Activated T-cell treated with anti-CD3 and anti-CD28 coated beads for 24 hours (primary cell): ENCODE measurements around the gene TUBB6.

Experiments
- DNase-seq: peaks from one replicate; pipeline ENCODE4 v3.0.0-alpha.2; 2020; ENCODE audit warnings: low read depth

Gene TUBB6

DNA sequence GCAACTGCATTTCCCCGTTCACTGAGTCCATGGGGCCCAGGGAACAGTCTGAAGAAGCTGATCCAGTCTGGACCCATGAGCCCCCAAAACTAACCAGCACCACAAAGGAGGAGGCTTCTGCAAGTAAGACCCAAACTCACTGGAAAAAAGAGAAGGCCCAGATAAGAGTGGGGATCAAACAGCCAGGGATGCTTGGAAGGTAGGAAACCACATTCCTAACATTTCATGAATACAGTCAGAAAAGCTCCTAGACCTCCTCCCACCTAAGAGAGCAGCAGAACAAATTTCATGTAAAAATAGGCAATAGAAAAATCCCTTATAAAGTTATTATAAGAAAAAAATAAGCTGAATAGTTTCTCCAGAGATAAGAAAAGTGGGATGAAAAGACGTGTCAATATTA, 30.3 kb downstream of the TUBB6 start:
- no peak for DNase-seq

DNA sequence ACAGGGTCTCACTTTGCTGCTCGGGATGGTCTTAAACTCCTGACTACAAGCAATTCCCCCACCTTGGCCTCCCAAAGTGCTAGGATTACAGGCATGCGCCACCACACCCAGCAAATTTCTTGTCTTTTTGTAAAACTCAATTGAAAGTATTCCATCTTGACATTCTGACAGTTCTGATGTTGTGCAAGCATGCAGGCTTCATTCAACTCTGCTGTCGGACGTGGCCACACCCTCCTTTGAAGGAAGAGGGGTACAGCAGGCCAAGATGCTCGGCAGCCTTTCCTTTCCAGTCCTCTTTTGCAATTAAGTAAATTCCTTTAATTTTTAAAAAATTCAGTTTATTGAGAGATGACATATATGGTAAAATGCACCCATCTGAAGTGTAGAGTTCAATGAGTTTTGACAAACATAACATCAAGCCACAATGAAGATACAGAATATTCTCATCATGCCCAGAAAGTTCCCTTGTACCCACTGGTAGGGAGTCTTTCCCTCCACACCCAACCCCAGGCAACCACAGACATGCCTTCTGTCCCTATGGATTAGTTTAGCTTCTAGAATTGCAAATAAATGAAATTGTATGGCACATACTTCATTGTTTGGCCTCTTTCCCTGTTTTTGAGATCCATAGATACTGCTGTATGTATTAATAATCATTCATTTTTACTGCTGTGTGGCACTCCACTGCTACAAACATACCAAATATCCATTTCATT, 33.1 kb downstream of the TUBB6 start:
- no peak for DNase-seq

DNA sequence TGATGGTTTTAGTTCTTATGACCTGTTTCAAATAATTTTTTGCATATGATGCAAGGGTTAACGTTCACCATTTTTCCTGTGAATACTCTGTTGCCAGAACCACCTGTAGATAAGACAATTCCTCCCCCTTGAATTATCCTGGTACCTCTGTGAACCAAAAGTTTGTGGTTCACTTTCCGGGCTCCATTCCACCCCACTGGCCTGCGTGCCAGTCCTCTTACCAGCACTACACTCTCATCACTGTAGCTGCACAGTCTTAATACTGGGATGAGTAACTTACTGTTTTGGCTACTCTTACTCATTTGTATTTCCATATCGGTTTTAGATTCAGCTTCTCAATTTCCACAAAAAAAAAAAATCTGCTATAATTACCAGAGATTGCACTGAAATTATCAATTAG, 34.6 kb downstream of the TUBB6 start:
- no peak for DNase-seq

DNA sequence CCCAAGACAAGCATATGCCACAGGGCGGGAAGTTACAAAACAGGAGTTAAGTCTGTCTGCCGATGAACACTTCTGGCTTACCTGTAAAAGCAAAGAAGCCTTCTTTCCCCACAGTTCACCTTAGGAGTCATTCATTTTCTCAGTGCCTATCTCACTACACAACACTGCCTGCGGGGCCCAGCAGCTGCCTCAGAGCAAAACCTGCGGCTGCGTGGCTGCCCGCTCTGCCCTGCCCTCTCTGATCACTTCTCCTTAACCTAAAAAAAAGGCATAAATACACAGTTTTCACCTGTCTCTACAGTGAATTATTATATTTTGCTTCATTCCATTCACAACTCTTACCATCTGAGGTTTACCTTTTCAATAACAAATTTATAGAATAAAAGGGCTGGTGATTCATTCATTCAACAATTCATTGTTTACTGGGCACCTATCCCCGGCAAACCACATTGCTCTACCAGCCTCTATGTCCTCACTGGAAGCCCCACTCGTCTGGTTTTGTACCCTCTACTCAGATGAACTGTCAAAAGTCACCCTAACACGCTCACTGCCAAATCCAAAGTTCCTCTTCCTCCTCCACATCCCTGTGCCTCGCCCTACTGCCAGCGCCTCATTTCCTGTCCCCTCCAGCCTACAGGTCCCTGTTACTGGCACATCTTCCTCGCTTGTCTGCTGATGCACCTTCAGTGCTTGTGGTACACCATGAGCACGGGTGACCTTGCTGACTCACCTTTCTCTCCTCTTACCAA, 37.6 kb downstream of the TUBB6 start:
- DNase-seq: no peak

DNA sequence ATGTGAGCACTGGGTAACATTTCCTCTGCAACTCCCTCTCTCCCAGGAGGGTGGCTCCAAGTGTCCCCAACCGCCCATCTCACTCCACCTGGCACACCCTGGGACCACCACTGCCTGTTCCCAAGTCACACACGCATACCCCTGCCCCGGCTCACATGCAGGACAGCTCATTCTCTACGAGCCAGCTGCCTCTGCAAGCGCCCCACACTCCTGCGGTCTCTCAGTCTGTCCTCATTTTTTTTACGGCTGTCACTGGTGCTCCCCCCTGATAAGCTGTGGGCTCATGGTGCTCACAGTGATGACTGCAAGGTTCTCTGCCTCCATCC, 38.2 kb downstream of the TUBB6 start:
- no peak for DNase-seq

DNA sequence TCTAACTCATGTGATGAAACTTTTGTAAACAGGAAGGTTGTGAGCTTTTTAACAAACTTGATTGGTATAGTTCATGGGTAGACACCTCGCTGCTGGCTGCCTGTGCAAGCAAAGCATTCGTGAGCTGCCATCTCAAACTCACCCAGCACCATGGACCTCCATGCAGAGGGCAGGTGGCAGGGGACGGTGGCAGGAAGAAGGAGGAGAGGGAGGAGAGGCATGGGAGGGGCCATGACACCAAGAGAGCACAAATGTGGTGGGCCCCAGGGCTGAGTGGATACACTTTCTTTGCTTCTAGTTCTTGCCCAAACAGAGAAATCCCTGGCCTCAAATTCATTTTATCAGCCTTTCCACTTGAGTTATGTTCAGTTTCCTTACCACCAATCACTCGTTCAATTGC, 39.9 kb downstream of the TUBB6 start:
- DNase-seq: no peak

DNA sequence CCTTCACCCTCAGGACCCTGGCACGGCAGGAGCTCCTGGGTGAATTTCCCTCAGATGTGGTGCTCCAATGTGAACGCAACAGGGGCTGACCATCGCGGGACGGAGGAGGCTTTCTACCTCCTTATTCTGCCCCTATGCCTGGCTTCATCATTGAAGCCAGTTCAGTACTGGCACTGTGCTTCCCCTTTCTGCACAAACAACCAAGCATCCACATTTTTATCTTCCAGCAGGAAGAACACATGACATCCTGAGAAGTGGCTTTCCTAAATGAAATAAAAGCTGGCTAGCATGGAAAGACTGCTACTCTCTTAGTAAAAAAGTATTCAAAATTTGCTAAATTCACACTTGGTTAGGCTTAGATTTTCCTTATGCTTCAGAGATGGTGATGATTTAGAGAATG, 44.1 kb downstream of the TUBB6 start:
- no peak for DNase-seq

DNA sequence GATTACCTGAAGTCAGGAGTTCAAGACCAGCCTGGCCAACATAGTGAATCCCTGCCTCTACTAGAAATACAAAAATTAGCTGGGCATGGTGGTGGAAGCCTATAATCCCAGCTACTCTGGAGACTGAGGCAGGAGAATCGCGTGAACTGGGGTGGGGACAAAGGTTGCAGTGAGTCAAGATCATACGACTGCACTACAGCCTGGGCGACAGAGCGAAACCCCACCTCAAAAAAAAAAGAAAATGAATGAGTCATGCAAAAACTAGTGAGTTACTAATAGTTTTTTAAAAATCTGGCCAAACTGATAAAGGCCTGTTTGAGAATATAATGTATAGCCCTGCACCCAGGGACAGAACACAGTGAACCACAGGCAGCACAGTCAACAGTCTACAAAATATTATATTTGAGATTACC, 51.5 kb downstream of the TUBB6 start:
- DNase-seq: no peak

DNA sequence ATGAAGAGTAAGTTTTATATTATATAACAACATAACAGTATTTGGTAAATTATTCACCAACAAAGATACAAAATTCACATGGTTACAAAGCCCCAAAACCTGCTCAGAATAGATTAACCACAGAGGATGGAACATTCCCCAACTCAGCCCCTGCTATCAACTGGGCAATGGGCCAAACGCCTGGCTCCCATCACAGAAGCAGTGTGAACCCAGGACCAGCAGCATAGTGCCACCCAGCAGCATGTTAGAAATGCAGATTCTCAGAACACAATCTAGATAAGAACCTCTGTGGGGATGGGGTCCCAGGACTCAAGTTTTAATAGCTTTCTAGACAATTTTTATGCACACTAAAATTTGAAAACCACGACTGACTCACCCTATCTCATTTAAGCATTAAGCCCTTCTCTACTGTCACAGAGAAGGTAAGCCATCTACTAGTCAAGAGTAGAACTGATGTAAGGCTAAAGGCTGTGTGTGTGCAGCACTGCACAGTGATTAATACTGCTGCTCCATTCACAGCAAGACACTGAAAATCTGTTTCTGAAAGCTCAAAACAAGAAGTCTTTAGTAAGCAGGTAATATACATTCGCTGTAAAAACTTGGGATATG, 53.8 kb downstream of the TUBB6 start:
- DNase-seq: no peak

DNA sequence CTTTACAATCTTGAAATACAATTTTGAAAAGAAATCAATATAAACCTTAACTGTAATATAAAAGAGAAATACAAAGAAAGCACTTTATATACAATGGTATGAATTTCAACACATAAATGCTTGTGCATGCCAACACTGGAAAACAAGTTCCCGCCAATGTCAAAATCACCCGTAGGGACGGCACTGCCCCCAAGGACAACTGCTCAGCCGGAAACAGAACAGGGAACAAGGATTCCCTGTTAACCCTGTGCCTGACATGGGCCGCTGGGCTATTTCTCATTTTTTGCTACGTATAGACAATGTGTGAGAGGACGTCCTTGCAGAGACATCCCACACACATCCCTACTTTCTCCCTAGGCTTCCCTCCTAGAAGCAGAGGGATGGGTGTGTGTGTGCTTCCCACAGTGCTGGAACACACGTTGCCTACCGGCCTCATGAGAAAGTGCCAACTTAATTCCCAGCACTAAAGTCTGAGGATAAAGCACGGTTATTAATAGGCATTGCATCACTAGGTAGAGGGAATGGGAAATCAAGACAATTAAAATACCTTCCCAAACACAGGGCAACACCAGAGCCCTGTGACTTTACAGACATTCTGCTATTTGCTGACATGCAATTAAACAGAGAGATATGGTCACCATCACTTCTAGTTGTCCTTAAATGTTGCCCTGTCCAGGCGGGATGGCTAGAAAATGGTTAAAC, 54.6 kb downstream of the TUBB6 start:
- no peak for DNase-seq

DNA sequence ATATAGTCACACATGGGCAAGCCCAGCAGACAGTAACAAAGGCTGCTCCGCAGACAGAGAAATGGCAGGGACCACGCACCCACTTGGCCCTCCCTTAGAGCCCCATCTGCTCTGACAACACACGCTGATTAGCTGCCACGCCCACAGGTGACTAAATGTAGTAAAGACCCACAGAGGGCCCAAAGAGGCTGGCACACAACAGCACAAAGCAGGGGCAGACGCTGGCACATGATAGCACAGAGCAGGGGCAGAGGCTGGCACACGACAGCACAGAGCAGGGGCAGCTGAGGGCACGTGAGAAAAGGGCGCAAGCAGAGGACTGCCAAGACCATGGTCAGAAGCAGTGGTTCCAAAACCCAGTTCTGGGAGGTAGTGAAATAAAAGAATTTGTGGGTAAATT, 58.3 kb downstream of the TUBB6 start:
- DNase-seq: no peak

DNA sequence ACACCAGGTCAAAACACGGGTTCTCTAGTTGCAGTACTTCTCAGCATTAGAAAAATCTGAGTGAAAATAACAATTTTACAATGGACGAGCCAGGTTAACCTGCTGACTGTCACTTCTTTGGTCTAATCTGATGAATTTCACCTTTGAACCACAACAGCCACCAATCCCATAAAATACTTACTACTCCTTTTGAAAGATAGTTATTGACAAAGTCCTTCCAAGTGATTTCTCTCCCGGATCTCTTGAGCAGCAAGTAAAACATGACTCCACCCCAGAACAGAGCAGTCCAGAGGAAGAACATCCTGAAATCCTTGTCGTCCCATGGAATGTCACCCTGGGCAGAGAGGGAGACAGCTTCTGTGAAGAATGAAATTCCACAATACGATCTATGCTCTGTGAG, 58.7 kb downstream of the TUBB6 start:
- no peak for DNase-seq

DNA sequence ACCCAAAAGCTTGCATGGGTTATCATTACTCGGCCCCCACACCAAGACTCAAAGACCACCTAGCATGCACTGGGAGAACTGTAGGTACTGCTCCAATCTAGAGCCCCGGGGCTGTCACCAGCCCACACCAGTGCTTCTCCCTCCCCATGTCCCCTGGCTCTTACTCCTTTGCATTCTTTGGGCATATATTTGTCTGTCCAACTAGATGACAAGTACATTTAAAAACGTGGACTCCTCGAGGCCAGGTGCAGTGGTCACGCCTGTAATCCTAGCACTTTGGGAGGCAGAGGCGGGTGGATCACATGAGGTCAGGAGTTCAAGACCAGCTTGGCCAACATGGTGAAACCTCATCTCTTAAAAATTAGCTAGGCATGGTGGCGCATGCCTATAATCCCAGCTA, 61.2 kb downstream of the TUBB6 start:
- no peak for DNase-seq

DNA sequence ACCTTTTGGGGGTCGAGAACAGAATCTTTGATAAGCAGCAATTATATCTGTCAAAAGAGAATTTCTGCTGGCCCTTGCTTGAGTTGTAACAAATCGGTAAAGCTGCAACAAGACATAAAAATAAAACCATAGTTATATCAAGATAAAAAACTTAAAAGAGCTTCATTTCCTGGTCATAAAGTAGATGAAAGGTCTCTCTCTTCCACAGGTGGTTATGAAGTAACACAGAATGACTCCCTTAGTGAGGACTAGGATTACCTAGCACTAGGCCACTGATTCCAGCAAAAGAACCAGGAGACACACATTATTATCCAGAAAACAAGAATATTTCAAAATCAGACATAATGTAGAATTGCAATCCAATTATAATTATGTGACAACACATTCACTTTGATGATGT, 63.5 kb downstream of the TUBB6 start:
- no peak for DNase-seq

DNA sequence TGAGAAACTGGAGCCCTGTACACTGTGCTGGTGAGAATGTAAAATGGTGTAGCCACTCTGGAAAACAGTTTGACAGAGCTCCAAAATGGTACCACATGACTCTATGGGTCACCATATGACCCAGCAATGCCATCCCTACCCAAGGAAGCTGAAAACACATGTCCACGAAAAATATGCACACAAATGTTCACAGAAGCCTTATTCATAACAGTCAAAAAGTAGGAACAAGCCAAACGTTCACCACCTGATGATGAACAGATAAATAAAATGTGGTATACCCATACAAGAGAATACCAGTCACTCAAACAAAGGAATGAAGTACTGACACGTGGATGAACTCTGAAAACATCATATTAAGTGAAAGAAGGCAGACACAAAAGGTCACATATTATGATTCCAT, 64.4 kb downstream of the TUBB6 start:
- DNase-seq: no peak

DNA sequence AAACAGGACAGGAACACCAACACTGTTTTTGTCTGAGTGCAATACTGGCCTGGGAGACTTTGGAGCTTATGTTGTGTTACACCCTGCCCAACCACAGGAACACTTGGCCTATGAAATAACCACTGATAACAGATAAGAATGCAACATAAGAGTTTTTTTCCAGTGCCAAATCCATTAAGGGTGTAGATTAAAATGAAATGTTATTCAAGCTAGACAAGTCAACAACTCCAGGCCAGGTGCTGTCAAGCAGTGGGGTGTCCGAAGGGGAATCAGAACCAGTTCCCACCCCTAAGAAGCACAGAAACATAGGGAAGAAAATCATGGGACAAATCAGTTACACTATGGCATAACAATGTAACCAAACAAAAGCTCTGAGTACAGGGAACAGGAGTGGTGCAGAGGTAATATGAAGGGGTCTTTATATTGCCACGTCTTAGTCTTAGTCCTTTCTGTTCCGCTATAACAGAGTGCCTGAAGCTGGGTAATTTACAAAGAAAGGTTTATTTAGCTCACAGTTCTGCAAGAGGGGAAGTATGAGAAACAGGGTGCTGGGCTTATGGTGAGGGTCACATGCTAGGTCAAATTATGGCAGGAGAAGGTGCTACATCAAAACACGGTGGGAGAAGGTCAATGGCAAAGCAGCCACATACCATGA, 65.2 kb downstream of the TUBB6 start:
- no peak for DNase-seq

DNA sequence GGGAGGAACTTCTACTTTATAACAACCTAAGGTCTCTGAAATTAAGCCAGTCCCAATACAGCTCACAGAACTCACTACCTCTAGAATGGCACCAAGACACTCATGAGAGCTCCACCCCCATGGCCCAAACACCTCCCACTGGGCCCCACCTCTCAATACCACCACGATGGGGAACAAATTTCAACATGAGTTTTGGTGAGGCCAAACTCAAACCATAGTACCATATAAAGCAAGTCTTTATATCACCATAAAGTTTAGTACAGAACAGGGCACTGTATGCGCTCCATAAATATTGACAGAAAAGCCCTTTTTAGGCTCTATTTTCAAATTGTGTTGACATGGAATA, 65.7 kb downstream of the TUBB6 start:
- no peak for DNase-seq

DNA sequence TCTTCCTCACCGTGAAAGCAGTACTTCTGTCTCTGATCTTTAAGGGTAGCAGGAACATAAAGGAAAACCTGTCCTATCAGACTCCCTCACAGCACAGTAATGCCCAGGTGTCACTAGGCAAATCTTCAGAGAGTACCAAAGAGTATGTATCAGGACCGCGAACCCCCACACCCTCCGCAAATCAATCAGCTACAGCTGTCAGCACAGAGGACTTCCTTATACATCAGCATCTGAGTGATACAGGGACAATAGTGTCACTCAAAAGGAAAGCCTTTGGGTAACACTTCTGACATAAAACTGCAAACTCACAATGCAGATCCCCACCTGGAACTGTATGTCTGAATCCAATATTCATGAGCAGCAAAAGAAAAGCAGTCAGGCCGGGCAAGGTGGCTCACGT, 66.4 kb downstream of the TUBB6 start:
- DNase-seq: no peak
